HEK293 (cell line): ENCODE data around the gene EMP1.

Experiments
- CTCF ChIP-seq: fragments of 450-650 bp; formaldehyde crosslinking; IDR thresholded peaks from 2 replicates; pipeline ENCODE4 v1.5.1; 2016; ENCODE audit warnings: missing biosample characterization, missing genetic modification characterization
- GFI1B ChIP-seq: fragments of 450-650 bp; formaldehyde crosslinking; IDR thresholded peaks from 2 replicates; pipeline ENCODE4 v1.5.1; 2016; ENCODE audit warnings: missing biosample characterization, missing genetic modification characterization
- REST ChIP-seq: fragments of 450-650 bp; formaldehyde crosslinking; IDR thresholded peaks from 2 replicates; pipeline ENCODE4 v1.5.1; 2016; ENCODE audit warnings: missing biosample characterization, missing genetic modification characterization
- TCF7L2 ChIP-seq: IDR thresholded peaks from 2 replicates; pipeline ENCODE4 v1.6.1; 2011; ENCODE audit warnings: low read depth, mild to moderate bottlenecking, inconsistent platforms, low read length, moderate library complexity, borderline replicate concordance
- ZBTB1 ChIP-seq: fragments of 450-650 bp; formaldehyde crosslinking; IDR thresholded peaks from 2 replicates; pipeline ENCODE4 v1.5.1; 2016; ENCODE audit warnings: missing biosample characterization, missing genetic modification characterization
- ZBTB26 ChIP-seq: fragments of 450-650 bp; formaldehyde crosslinking; optimal IDR thresholded peaks from 2 replicates; pipeline ENCODE3; 2016; ENCODE audit warnings: missing biosample characterization, mild to moderate bottlenecking, missing genetic modification characterization
- ZBTB48 ChIP-seq: fragments of 450-650 bp; formaldehyde crosslinking; IDR thresholded peaks from 2 replicates; pipeline ENCODE4 v1.5.1; 2016; ENCODE audit warnings: missing biosample characterization, missing genetic modification characterization
- ZFP37 ChIP-seq: fragments of 450-650 bp; formaldehyde crosslinking; IDR thresholded peaks from 2 replicates; pipeline ENCODE4 v1.5.1; 2016; ENCODE audit warnings: missing biosample characterization, missing genetic modification characterization
- ZNF211 ChIP-seq: fragments of 450-650 bp; formaldehyde crosslinking; IDR thresholded peaks from 2 replicates; pipeline ENCODE4 v1.5.1; 2016; ENCODE audit warnings: low read depth, missing biosample characterization, missing genetic modification characterization
- ZNF292 ChIP-seq: fragments of 450-650 bp; formaldehyde crosslinking; IDR thresholded peaks from 2 replicates; pipeline ENCODE4 v1.5.1; 2016; ENCODE audit warnings: low read depth, missing biosample characterization, missing genetic modification characterization, borderline replicate concordance
- ZNF560 ChIP-seq: fragments of 450-650 bp; formaldehyde crosslinking; IDR thresholded peaks from 2 replicates; pipeline ENCODE4 v1.5.1; 2017; ENCODE audit warnings: missing biosample characterization, missing genetic modification characterization, borderline replicate concordance
- ZNF580 ChIP-seq: fragments of 450-650 bp; formaldehyde crosslinking; IDR thresholded peaks from 2 replicates; pipeline ENCODE4 v1.5.1; 2016; ENCODE audit warnings: missing biosample characterization, missing genetic modification characterization

- no peak for TF ChIP-seq ZNF560 (tag by site-specific recombination)
- no peak for TF ChIP-seq ZNF211 (tag by site-specific recombination)
- TF ChIP-seq REST (tag by site-specific recombination) = no peak
- TF ChIP-seq ZBTB48 (tag by site-specific recombination) = no peak
- no peak for TF ChIP-seq CTCF (tag by site-specific recombination)
- TF ChIP-seq ZNF580 (tag by site-specific recombination) = no peak
- TF ChIP-seq GFI1B = no peak
- TF ChIP-seq ZFP37 (tag by site-specific recombination) = no peak
- TF ChIP-seq ZNF292 (tag by site-specific recombination) = no peak
- no peak for TF ChIP-seq ZBTB1 (tag by site-specific recombination)
- TF ChIP-seq TCF7L2 = no peak
- TF ChIP-seq ZBTB26 (tag by site-specific recombination) = no peak
Observed at GRCh38 chr12:13161172-13161571, 35.4 kb upstream of the EMP1 start.
